ENCODE results near the gene ANO6. TPM values are rescaled to one million over a fixed set of nuclear protein-coding genes. Genes with fewer than 3 reads are reported as not detected.

ANO6 gene
- polyA plus RNA-seq, 3 donors: 11.7 to 59.2 (median 21.8) TPM

Other genes with a start within 250 kb of the ANO6 start
- gene DBX2, start 165.0 kb upstream of the ANO6 start, polyA plus RNA-seq: 1 to 10 TPM in 1 of 3 donors, under 1 TPM in 1, not detected in 1; 0.30 to 2.1 TPM